HepG2 (cell line): Measurements from ENCODE around the gene ZNRF3. TPM values are rescaled to one million over a fixed set of nuclear protein-coding genes. Genes with fewer than 3 reads are reported as not detected.

Source experiments
- HMG20A ChIP-seq: IDR thresholded peaks from 2 replicates; pipeline ENCODE4 v1.6.1; 2016; ENCODE audit warnings: borderline replicate concordance
- HOXA5 ChIP-seq: sonication (generic); formaldehyde crosslinking; IDR thresholded peaks from 2 replicates; pipeline ENCODE4 v1.4.0; 2020; ENCODE audit warnings: missing genetic modification reagents
- ISL2 ChIP-seq: sonication (generic); formaldehyde crosslinking; IDR thresholded peaks from 2 replicates; pipeline ENCODE4 v1.5.0; 2020; ENCODE audit warnings: missing genetic modification reagents
- JDP2 ChIP-seq: sonication (generic); formaldehyde crosslinking; IDR thresholded peaks from 2 replicates; pipeline ENCODE4 v1.8.1; 2022; ENCODE audit warnings: missing genetic modification reagents, borderline replicate concordance
- KDM6A ChIP-seq: IDR thresholded peaks from 2 replicates; pipeline ENCODE4 v1.6.1; 2016; ENCODE audit warnings: low read depth
- KLF12 ChIP-seq: sonication (generic); formaldehyde crosslinking; IDR thresholded peaks from 2 replicates; pipeline ENCODE4 v1.4.0; 2020; ENCODE audit warnings: missing genetic modification reagents, borderline replicate concordance
- KLF16 ChIP-seq, 2 experiments: sonication (generic) in 1 of 2; formaldehyde crosslinking in 1 of 2; IDR thresholded peaks; 2 replicates each; pipeline versions ENCODE4 v1.6.1 to v1.8.0; 2016 to 2023; ENCODE audit warnings: missing genetic modification reagents in 2 of 2, missing compliant biosample characterization in 1 of 2
- MATR3 ChIP-seq: sonication (generic); formaldehyde crosslinking; IDR thresholded peaks from 2 replicates; pipeline ENCODE4 v1.4.0; 2020; ENCODE audit warnings: missing genetic modification reagents
- MED13 ChIP-seq: sonication (generic); formaldehyde crosslinking; IDR thresholded peaks from 2 replicates; pipeline ENCODE4 v1.5.0; 2020; ENCODE audit warnings: missing genetic modification reagents
- MZF1 ChIP-seq: sonication (generic); formaldehyde crosslinking; IDR thresholded peaks from 2 replicates; pipeline ENCODE4 v1.8.1; 2023; ENCODE audit warnings: mild to moderate bottlenecking, missing genetic modification reagents, borderline replicate concordance
- NCOA5 ChIP-seq: sonication (generic); formaldehyde crosslinking; IDR thresholded peaks from 2 replicates; pipeline ENCODE4 v1.4.0; 2020; ENCODE audit warnings: missing genetic modification reagents
- PAF1 ChIP-seq: IDR thresholded peaks from 2 replicates; pipeline ENCODE4 v1.6.1; 2016; ENCODE audit warnings: missing genetic modification reagents, missing compliant biosample characterization
- RARA ChIP-seq: IDR thresholded peaks from 2 replicates; pipeline ENCODE4 v1.6.1; 2016; ENCODE audit warnings: missing genetic modification reagents, missing compliant biosample characterization
- REPIN1 ChIP-seq: sonication (generic); formaldehyde crosslinking; IDR thresholded peaks from 2 replicates; pipeline ENCODE4 v1.8.0; 2022; ENCODE audit warnings: missing genetic modification reagents, low read depth, mild to moderate bottlenecking, borderline replicate concordance
- RFX3 ChIP-seq: IDR thresholded peaks from 2 replicates; pipeline ENCODE4 v1.6.1; 2016; ENCODE audit warnings: missing biosample characterization, missing genetic modification reagents
- SATB2 ChIP-seq: sonication (generic); formaldehyde crosslinking; IDR thresholded peaks from 2 replicates; pipeline ENCODE4 v1.5.0; 2020; ENCODE audit warnings: missing genetic modification reagents
- SCMH1 ChIP-seq: sonication (generic); formaldehyde crosslinking; IDR thresholded peaks from 2 replicates; pipeline ENCODE4 v1.9.0; 2021; ENCODE audit warnings: missing genetic modification reagents, mild to moderate bottlenecking, borderline replicate concordance
- TOPORS ChIP-seq: sonication (generic); formaldehyde crosslinking; IDR thresholded peaks from 2 replicates; pipeline ENCODE4 v1.8.0; 2023; ENCODE audit warnings: mild to moderate bottlenecking, missing genetic modification reagents
- ZFP90 ChIP-seq: sonication (generic); formaldehyde crosslinking; IDR thresholded peaks from 2 replicates; pipeline ENCODE4 v1.8.0; 2022; ENCODE audit warnings: missing genetic modification reagents, mild to moderate bottlenecking, inconsistent platforms, borderline replicate concordance
- ZNF12 ChIP-seq: sonication (generic); formaldehyde crosslinking; IDR thresholded peaks from 2 replicates; pipeline ENCODE4 v1.5.0; 2020; ENCODE audit warnings: missing genetic modification reagents
- ZNF292 ChIP-seq: sonication (generic); formaldehyde crosslinking; IDR thresholded peaks from 2 replicates; pipeline ENCODE4 v1.8.1; 2022; ENCODE audit warnings: mild to moderate bottlenecking, low read depth, missing genetic modification reagents, borderline replicate concordance
- ZNF329 ChIP-seq: sonication (generic); formaldehyde crosslinking; IDR thresholded peaks from 2 replicates; pipeline ENCODE4 v1.9.0; 2021; ENCODE audit warnings: low read depth, mild to moderate bottlenecking, missing genetic modification reagents
- ZNF510 ChIP-seq: sonication (generic); formaldehyde crosslinking; IDR thresholded peaks from 2 replicates; pipeline ENCODE4 v1.4.0; 2020; ENCODE audit warnings: low read depth, mild to moderate bottlenecking, missing genetic modification reagents
- ZNF570 ChIP-seq: sonication (generic); formaldehyde crosslinking; IDR thresholded peaks from 2 replicates; pipeline ENCODE4 v1.4.0; 2020; ENCODE audit warnings: mild to moderate bottlenecking, missing genetic modification reagents, borderline replicate concordance
- ZNF605 ChIP-seq: sonication (generic); formaldehyde crosslinking; IDR thresholded peaks from 2 replicates; pipeline ENCODE4 v1.8.0; 2022; ENCODE audit warnings: mild to moderate bottlenecking, missing genetic modification reagents
- ZNF747 ChIP-seq: sonication (generic); formaldehyde crosslinking; IDR thresholded peaks from 2 replicates; pipeline ENCODE4 v1.8.1; 2023; ENCODE audit warnings: missing genetic modification reagents, mild to moderate bottlenecking, borderline replicate concordance
- ZSCAN21 ChIP-seq: sonication (generic); formaldehyde crosslinking; IDR thresholded peaks from 2 replicates; pipeline ENCODE4 v1.8.0; 2022; ENCODE audit warnings: mild to moderate bottlenecking, missing genetic modification reagents, moderate library complexity, borderline replicate concordance
- ZSCAN25 ChIP-seq: sonication (generic); formaldehyde crosslinking; IDR thresholded peaks from 2 replicates; pipeline ENCODE4 v1.8.0; 2022; ENCODE audit warnings: mild to moderate bottlenecking, missing genetic modification reagents
- polyA plus RNA-seq, 8 experiments: library from polyadenylated mRNA; depleted of rRNA in 3 of 8; stranded (reverse) in 7 of 8; unstranded in 1 of 8; fragments of >200 nt; fragmentation: Illumina TruSeq in 4 of 8; extraction: Trizol in 4 of 8; gene quantifications; 2 replicates each; pipeline versions ENCODE4 v1.2.1 to v1.2.3, GENCODE V29; 2011 to 2016; ENCODE audit warnings: low read depth in 4 of 8, missing spikeins in 1 of 8, mixed read lengths in 1 of 8; ENCODE audit not compliant: insufficient read depth in 1 of 8
- total RNA-seq, 5 experiments: library from RNA; depleted of rRNA; stranded (reverse); fragments of >200 nt; fragmentation: Illumina TruSeq; extraction: Trizol; gene quantifications; 2 replicates each; pipeline ENCODE4 v1.2.3, GENCODE V29; 2016; ENCODE audit warnings: low read depth in 1 of 5
- TF ChIP-seq, protein P1 (sequence below): sonication (generic); formaldehyde crosslinking; IDR thresholded peaks from 2 replicates; pipeline ENCODE4 v1.8.0; 2022; ENCODE audit warnings: mild to moderate bottlenecking, missing genetic modification reagents, moderate library complexity
- TF ChIP-seq, protein P2 (sequence below): sonication (generic); formaldehyde crosslinking; IDR thresholded peaks from 2 replicates; pipeline ENCODE4 v1.4.0; 2020; ENCODE audit warnings: missing genetic modification reagents

The ZNRF3 gene
- total and polyA plus RNA-seq, 2 of the 13 experiments (the other 11 are each of a cell fraction or from before 2014, with no cell fraction given), result 20.3 to 36.7 TPM

DNA sequence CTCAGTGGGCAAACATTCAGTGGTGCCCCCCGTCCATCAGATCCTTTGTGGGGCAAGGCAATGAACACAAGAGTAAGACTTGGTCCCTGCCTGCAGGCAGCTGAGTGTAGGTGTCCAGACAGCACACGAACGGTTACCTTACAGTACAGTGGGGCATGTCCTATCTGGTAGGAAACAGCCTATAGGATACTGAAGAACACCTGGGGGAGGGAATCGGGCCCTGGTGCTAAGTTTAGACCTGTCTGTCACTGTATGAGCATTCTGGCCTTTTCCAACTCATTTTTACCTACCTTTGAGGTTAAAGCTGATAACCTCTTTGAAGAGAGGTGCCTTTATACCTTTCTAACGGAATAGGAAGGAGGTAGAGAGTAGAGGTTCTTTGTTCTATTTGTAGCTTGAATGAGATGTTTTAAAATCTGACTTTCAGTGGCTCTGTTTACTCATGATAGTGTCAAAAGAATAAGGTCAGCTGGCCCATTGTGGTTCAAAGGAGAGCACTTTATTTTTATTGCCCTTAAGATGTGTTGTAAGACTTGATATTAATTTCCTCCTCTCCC, 8.9 kb downstream of the ZNRF3 start (continued):
- TF ChIP-seq ZFP90 (CRISPR knock-in tag), result no peak
- TF ChIP-seq ZSCAN25 (CRISPR knock-in tag), result no peak
- TF ChIP-seq KDM6A (CRISPR knock-in tag), result no peak
- TF ChIP-seq RARA, result peak; percentile 37; the same call in 1 of the 2 replicates
- TF ChIP-seq ZNF292 (CRISPR knock-in tag), result 0 out of 2 replicates have a peak, but pooled peaks have one; percentile 31
- TF ChIP-seq KLF16 (CRISPR knock-in tag; IDR thresholded peaks at IDR 0.05), result no peak
- no peak for TF ChIP-seq ZNF329 (CRISPR knock-in tag)
- TF ChIP-seq NCOA5 (CRISPR knock-in tag), result no peak
- no peak for TF ChIP-seq RFX3 (CRISPR knock-in tag)
- no peak for TF ChIP-seq JDP2 (CRISPR knock-in tag)
- TF ChIP-seq TOPORS (CRISPR knock-in tag), result no peak
- no peak for TF ChIP-seq HMG20A
- TF ChIP-seq SCMH1 (CRISPR knock-in tag), result no peak
- no peak for TF ChIP-seq PAF1 (CRISPR knock-in tag)
- no peak for TF ChIP-seq MZF1 (CRISPR knock-in tag)
- TF ChIP-seq ZNF747 (CRISPR knock-in tag), result no peak
- TF ChIP-seq ZNF605 (CRISPR knock-in tag), result no peak
- no peak for TF ChIP-seq HOXA5 (CRISPR knock-in tag)
- peak; percentile 16; the same call in 1 of the 2 replicates for TF ChIP-seq REPIN1 (CRISPR knock-in tag)
- TF ChIP-seq KLF12 (CRISPR knock-in tag), result no peak
- no peak for TF ChIP-seq ZNF570 (CRISPR knock-in tag)
- TF ChIP-seq ZNF12 (CRISPR knock-in tag), result no peak
- no peak for TF ChIP-seq ZSCAN21 (CRISPR knock-in tag)
- TF ChIP-seq, protein P1, sequence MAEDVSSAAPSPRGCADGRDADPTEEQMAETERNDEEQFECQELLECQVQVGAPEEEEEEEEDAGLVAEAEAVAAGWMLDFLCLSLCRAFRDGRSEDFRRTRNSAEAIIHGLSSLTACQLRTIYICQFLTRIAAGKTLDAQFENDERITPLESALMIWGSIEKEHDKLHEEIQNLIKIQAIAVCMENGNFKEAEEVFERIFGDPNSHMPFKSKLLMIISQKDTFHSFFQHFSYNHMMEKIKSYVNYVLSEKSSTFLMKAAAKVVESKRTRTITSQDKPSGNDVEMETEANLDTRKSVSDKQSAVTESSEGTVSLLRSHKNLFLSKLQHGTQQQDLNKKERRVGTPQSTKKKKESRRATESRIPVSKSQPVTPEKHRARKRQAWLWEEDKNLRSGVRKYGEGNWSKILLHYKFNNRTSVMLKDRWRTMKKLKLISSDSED, result no peak
- no peak for TF ChIP-seq SATB2 (CRISPR knock-in tag)
- TF ChIP-seq MATR3, result no peak
- TF ChIP-seq, protein P2, sequence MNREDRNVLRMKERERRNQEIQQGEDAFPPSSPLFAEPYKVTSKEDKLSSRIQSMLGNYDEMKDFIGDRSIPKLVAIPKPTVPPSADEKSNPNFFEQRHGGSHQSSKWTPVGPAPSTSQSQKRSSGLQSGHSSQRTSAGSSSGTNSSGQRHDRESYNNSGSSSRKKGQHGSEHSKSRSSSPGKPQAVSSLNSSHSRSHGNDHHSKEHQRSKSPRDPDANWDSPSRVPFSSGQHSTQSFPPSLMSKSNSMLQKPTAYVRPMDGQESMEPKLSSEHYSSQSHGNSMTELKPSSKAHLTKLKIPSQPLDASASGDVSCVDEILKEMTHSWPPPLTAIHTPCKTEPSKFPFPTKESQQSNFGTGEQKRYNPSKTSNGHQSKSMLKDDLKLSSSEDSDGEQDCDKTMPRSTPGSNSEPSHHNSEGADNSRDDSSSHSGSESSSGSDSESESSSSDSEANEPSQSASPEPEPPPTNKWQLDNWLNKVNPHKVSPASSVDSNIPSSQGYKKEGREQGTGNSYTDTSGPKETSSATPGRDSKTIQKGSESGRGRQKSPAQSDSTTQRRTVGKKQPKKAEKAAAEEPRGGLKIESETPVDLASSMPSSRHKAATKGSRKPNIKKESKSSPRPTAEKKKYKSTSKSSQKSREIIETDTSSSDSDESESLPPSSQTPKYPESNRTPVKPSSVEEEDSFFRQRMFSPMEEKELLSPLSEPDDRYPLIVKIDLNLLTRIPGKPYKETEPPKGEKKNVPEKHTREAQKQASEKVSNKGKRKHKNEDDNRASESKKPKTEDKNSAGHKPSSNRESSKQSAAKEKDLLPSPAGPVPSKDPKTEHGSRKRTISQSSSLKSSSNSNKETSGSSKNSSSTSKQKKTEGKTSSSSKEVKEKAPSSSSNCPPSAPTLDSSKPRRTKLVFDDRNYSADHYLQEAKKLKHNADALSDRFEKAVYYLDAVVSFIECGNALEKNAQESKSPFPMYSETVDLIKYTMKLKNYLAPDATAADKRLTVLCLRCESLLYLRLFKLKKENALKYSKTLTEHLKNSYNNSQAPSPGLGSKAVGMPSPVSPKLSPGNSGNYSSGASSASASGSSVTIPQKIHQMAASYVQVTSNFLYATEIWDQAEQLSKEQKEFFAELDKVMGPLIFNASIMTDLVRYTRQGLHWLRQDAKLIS (CRISPR knock-in tag), result no peak
- peak; percentile 59; the same call in 1 of the 2 replicates for TF ChIP-seq ISL2 (CRISPR knock-in tag)
- TF ChIP-seq ZNF510 (CRISPR knock-in tag), result no peak
- TF ChIP-seq MED13 (CRISPR knock-in tag), result no peak
